GM12872 (cell line): Measurements from ENCODE around the gene HLX.

ENCODE experiments used
- TF ChIP-seq, protein P1 (sequence below): IDR thresholded peaks from 3 replicates; pipeline ENCODE4 v1.5.1; 2011; ENCODE audit warnings: low read depth, mild to moderate bottlenecking, low read length, moderate library complexity; ENCODE audit not compliant: insufficient read depth

Gene HLX, protein sequence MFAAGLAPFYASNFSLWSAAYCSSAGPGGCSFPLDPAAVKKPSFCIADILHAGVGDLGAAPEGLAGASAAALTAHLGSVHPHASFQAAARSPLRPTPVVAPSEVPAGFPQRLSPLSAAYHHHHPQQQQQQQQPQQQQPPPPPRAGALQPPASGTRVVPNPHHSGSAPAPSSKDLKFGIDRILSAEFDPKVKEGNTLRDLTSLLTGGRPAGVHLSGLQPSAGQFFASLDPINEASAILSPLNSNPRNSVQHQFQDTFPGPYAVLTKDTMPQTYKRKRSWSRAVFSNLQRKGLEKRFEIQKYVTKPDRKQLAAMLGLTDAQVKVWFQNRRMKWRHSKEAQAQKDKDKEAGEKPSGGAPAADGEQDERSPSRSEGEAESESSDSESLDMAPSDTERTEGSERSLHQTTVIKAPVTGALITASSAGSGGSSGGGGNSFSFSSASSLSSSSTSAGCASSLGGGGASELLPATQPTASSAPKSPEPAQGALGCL

DNA sequence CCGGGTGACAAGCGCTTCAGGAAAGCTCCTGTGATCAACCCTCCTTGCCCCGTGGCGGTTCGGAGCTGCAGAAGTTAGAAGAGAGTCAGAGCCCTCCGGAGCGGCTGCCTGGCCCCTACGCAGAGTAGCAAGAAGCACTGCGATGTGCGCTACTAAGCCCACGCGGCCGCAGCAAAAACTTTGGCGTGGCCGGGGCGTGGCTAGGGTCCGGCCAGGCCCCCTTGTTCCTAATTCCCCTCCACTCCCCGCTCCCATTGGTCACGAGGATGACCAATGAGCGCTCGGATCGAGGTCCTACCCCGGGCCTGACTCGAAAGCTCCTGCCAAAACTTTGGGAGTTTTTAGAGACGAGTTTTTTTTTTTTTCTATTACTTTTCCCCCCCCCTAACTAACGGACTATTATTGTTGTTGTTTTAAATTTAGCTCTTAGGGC, at the start of gene HLX:
Gene HLX (plus strand): TSS at position 368 of the 433 bp plus-strand sequence. CDS start 415 bp downstream, outside the sequence.
- TF ChIP-seq, protein P1, sequence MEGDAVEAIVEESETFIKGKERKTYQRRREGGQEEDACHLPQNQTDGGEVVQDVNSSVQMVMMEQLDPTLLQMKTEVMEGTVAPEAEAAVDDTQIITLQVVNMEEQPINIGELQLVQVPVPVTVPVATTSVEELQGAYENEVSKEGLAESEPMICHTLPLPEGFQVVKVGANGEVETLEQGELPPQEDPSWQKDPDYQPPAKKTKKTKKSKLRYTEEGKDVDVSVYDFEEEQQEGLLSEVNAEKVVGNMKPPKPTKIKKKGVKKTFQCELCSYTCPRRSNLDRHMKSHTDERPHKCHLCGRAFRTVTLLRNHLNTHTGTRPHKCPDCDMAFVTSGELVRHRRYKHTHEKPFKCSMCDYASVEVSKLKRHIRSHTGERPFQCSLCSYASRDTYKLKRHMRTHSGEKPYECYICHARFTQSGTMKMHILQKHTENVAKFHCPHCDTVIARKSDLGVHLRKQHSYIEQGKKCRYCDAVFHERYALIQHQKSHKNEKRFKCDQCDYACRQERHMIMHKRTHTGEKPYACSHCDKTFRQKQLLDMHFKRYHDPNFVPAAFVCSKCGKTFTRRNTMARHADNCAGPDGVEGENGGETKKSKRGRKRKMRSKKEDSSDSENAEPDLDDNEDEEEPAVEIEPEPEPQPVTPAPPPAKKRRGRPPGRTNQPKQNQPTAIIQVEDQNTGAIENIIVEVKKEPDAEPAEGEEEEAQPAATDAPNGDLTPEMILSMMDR: no peak

DNA sequence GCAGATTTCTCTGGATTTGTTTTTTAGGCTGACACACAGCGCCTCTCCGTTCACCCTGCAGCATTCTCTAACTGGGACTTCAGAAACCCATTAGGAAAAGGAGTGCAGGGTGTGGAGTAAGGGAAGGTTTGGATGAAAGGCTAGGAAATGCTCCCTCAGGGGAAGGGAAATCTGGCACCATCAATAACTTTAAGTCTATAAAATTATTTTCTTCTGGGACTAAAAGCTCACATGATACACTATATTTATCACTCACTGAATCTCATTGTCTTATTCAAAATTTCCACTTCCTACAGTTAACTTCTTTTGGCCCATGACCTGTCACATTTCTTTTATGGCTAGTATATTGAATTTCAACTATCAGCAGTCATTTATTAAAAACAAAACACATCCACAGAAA, 45.8 kb upstream of the HLX start:
- TF ChIP-seq, protein P1: no peak

DNA sequence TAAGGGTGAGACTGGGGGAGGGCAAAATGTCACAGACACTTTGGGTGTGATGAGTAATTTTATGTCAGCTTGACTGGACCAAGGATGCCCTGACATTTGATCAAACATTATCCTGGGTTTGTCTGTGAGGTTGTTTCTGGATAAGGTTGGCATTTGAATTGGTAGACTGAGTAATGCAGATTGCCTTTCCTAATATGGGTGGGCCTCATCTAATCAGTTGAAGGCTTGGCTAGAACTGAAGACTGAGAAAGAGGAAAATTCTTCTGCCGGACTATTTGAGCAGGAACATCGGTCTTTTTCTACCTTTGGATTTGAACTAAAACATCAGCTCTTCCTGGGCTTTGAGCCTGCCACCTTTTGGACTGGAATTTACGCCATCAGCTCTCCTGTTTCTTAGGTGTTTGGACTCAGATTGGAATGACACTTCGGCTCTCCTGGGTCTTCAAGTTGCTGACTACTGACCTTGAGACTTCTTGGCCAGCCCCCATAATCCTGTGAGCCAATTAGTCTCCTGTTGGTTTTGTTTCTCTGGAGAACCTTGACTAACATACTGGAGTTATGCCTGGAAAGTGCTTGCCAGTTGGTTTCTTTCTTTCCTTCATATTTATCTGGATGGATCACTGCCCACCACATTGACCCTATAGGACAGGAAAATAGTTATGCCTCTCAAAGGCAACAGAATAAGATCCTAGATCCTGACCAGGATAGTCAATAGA, 44.9 kb upstream of the HLX start:
- TF ChIP-seq, protein P1: no peak

DNA sequence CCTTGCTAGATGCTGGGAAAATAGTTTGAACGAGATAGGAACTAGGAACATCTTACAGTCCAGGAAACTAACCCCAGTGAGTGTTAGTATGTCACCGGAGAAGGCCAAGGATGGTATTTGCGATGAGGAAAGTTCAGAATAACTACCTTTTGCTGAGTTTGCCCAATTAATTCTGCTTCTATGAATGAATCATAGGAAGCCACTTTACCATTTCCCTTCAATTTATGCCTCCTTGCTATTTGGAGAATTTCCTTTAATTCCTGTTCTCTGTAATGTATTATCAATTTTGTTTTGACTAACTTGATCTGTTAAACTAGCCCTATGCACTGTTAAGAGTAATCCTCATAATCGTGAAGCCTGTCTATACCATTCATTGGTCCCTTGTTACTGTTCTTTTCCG, 40.7 kb upstream of the HLX start:
- TF ChIP-seq, protein P1: no peak

DNA sequence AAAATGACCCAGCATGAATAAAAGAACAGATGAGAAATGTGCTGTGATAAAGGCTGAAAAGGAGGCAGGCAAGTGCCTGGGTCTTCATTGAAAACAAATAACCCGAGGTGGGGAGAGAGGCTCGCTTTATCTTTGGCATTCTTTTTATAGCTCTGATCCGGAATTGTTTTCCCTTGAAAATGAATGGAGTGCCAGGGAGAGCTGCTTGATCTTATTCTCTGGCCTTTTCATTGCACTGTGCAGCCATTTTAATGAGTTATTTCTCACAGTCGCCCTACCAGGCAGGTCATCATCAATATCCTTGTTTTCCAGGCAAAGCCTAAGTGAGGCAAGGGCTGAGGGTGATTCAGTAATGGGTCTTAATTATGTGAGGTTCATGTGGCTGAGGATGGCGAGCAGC, 39.8 kb upstream of the HLX start:
- TF ChIP-seq, protein P1: no peak

DNA sequence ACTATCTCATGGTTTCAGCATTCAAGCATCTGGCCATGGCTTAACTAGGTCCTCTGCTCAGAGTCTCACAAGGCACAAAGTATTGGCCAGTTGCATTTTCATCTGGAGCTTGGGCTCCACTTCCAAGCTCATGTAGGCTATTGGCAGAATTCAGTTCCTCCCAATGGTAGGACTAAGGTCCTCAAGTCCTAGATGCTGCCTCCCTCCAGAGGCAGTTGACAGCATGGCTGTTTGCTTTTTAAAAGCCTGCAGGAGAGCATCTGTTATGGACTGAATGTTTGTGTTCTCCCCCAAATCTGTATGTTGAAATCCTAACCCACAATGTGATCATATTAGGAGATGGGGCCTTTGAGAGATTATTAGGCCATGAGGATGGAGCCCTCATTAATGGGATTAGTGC, 38.0 kb upstream of the HLX start:
- TF ChIP-seq, protein P1: no peak

DNA sequence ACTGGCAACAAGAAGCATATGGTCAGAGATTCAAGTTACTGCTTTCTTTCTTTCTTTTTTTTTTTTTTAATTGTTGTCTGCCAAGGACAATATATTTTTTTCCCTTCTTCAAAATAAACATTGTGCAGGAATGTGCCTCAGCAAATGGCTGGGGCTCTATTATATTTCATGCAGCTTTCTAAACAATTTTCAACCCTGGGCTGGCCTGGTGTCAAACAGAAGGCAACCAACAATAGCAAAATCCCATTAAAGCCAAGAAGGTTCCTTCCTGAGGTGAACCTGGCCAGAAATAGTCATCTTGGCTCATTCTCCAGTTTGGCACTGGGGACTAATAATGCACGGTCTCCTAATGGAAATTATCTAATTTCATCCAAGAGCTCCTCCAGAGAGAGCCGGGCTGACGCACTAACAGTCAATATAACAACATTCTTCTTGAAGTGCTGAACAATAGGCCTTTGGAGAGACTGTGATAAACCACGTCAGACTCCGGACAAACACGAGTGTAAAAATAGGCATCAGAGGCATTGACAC, 35.7 kb upstream of the HLX start:
- TF ChIP-seq, protein P1: no peak
